ENCODE measurements around the gene GOLIM4. TPM values are rescaled to one million over a fixed set of nuclear protein-coding genes. Genes with fewer than 3 reads are reported as not detected.
A peak's percentile ranks its signal among the peaks of the same experiment; 100 is the strongest.
"Not testable (repeated sequence)": the region's sequence is repeated elsewhere in the genome, so short reads cannot be mapped to it uniquely, and the experiment has no call there.

The GOLIM4 gene
- total RNA-seq, 2 donors from 2014 or later: 1.6 to 4.2 TPM

GRCh38 chr3:168063122-168063521 lies 32.6 kb downstream of the GOLIM4 start:
- DNase-seq (ENCODE audit: low spot score in 2 of 2): no peak
- no peak for ATAC-seq
- Mint-ChIP-seq H3K27ac (no peak overlapping the region), H3K36me3 (no peaks in the 10 kb centered on the region), H3K9me3 (no peaks in the 10 kb centered on the region)

GRCh38 chr3:168062679-168063078 lies 33.0 kb downstream of the GOLIM4 start:
- DNase-seq (ENCODE audit: low spot score in 2 of 2): no peak
- Mint-ChIP-seq H3K27ac (no peak overlapping the region), H3K9me3 (no peaks in the 10 kb centered on the region), H3K36me3 (no peaks in the 10 kb centered on the region)
- ATAC-seq: no peak

GRCh38 chr3:168061332-168061996 lies 34.3 kb downstream of the GOLIM4 start:
- H3K9me3 Mint-ChIP-seq: peaks cover 0 to 4% of the 10 kb centered on the region in 2 donors

DNA sequence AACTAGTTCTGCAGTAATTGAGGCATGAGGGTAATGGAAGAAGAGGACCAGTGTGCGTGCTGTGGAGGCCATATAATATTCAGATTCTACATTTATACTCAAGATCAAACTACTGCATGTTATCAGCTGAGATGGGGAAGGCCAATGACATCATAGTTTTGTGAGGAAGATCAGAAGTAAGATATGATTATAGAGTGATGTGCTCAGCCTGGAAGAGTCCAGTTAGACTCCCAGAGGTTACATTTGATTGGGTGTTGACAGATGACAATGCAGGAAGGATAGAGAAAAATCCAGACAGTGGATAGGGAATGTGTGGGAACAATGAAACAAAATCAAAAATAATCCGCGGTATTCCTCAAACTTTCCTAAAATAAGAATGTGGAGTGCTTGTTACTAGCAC lies 35.4 kb downstream of the GOLIM4 start:
- no peak overlapping the region for H3K27ac Mint-ChIP-seq
- ATAC-seq: peak in 1 of 2 donors; percentile 40

More at GRCh38 chr3:168061332-168061996, 34.3 kb downstream of the GOLIM4 start:
- DNase-seq (ENCODE audit: low spot score in 2 of 2): no peak
- no peaks in the 10 kb centered on the region for H3K36me3 Mint-ChIP-seq
- ATAC-seq: peak; percentile 68 to 96
- H3K27ac Mint-ChIP-seq: no peak overlapping the region

DNA sequence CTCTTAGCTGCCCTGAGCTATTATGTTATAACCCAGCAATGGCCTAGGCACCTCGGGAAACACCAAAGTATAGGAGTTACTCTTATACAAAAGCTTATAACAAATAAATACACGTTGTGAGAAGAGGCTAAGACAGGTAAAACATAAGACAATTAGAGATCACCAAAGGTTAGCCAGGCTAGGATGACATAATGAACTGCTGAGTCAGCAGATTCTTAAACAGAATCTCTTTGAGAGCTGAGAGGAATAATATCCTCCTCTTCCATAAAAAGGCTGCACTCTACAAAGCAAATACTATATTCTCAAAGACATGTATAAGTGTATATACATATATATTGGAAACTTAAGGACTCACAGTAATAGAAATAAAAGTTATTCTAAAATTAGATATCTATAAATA lies 37.2 kb downstream of the GOLIM4 start:
- no peak overlapping the region for H3K27ac Mint-ChIP-seq
- no peaks in the 10 kb centered on the region for H3K36me3 Mint-ChIP-seq
- peaks cover 6 to 7% of the 10 kb centered on the region in 2 donors for H3K9me3 Mint-ChIP-seq
- DNase-seq (ENCODE audit: low spot score in 2 of 2) (no peak), ATAC-seq (no peak)

More for the DNA sequence above, 35.4 kb downstream of the GOLIM4 start:
- Mint-ChIP-seq H3K9me3 (peaks cover under 1 to 4% of the 10 kb centered on the region in 2 donors), H3K36me3 (no peaks in the 10 kb centered on the region)
- no peak for DNase-seq (ENCODE audit: low spot score in 2 of 2)

DNA sequence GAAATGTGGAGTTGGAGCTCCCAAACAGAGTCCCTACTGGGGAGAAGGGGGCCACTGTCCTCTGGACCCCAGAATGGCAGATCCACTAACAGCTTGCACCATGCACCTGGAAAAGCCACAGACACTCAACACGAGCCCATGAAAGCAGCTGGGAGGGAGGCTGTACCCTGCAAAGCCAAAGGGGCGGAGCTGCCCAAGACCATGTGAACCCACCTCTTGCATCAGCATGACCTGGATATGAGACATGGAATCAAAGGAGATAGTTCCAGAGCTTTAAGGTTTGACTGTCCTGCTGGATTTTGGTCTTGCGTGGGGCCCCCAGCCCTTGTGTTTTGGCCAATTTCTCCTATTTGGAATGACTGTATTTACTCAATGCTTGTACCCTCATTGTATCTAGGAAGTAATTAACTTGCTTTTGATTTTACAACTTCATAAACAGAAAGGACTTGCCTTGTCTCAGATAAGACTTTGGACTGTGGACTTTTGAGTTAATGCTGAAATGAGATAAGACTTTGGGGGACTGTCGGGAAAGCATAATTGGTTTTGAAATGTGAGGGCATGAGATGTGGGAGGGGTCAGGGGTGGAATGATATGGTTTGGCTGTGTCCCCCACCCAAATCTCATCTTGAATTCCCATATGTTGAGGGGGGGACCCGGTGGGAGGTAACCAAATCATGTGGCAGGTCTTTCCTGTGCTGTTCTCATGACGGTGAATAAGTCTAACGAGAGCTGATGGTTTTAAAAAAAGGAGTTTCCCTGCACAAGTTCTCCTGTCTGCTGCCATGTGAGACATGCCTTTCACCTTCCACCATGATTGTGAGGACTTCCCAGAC lies 39.1 kb downstream of the GOLIM4 start:
- not testable (repeated sequence) for H3K27ac Mint-ChIP-seq; DNase-seq (ENCODE audit: low spot score in 2 of 2); H3K36me3 Mint-ChIP-seq; ATAC-seq; H3K9me3 Mint-ChIP-seq

- H3K27ac Mint-ChIP-seq: no peak overlapping the region
- H3K36me3 Mint-ChIP-seq: no peaks in the 10 kb centered on the region
- no peak for DNase-seq (ENCODE audit: low spot score in 2 of 2)
- no peak for ATAC-seq
- peaks cover 6 to 7% of the 10 kb centered on the region in 2 donors for H3K9me3 Mint-ChIP-seq
Measured at GRCh38 chr3:168054447-168054846, 41.3 kb downstream of the GOLIM4 start.

DNA sequence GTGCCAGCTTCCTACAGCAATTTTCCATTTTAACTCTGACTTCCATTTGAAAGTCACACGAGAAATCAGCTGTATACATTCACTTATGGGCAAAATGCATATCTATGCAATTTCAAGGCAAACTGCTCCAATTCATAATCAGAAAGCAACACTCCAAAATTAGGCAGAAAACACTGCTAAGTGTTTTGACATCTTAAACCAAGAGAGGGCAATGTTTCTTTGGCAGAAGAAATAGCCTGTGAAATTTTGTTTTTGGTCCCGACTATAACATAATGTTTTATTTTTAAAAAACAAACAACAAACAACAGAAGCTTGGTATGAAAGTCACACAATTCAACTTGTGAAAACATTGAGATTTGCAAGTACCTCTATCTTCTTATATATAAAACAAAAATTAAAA lies 42.6 kb downstream of the GOLIM4 start:
- DNase-seq (ENCODE audit: low spot score in 2 of 2): no peak
- ATAC-seq: no peak
- no peaks in the 10 kb centered on the region for H3K36me3 Mint-ChIP-seq
- H3K27ac Mint-ChIP-seq: no peak overlapping the region
- H3K9me3 Mint-ChIP-seq: peaks cover 6 to 7% of the 10 kb centered on the region in 2 donors

GRCh38 chr3:168052515-168052914 lies 43.2 kb downstream of the GOLIM4 start:
- no peak for ATAC-seq
- Mint-ChIP-seq H3K27ac (no peak overlapping the region), H3K9me3 (peaks cover 6 to 7% of the 10 kb centered on the region in 2 donors)

DNA sequence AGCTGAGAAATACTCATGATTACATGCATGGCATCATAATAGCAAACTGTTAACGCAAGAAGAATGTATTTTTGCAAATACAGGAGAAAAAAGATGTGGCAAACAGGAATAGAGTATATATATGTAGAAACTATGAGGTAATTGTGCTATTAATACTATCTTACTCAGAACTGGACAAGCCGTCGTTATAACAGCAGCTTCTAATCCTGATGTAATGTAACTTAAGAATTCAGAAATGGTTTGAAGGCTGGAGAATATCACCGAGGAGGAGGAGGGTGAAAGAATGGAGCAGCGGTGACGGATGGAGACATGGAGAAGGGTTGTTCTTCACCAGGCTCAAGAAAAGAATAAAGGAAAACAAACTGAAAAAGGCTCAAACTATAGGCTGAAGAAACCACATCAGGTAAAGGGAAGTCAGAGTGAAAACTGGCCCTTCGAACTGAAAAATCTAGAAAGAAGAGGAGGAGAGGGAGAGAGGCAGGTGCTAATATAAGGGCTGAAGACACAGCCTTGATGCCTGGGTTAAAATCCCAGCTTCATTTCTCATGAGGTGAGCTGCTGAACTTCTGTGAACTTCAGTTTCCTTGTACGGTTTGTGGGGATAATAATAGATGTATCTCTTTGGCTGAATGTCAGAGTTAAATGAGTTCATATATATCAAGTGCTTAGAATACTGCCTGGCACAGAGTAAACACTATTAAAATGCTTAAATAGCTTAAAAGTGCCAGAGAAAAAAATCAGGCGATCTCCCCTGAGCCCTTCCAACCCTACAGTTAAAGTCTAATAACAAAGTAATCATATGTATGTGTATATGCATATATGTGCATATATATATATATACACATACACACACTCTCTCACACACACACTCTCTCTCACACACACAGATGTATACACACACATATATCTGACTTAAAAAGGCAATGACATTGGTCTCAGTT lies 43.9 kb downstream of the GOLIM4 start:
- Mint-ChIP-seq H3K9me3 (peaks cover 6% of the 10 kb centered on the region in 2 donors), H3K27ac (no peak overlapping the region), H3K36me3 (no peaks in the 10 kb centered on the region)
- DNase-seq (ENCODE audit: low spot score in 2 of 2) (no peak), ATAC-seq (no peak)

More at GRCh38 chr3:168052515-168052914, 43.2 kb downstream of the GOLIM4 start:
- DNase-seq (ENCODE audit: low spot score in 2 of 2): no peak
- H3K36me3 Mint-ChIP-seq: no peaks in the 10 kb centered on the region

DNA sequence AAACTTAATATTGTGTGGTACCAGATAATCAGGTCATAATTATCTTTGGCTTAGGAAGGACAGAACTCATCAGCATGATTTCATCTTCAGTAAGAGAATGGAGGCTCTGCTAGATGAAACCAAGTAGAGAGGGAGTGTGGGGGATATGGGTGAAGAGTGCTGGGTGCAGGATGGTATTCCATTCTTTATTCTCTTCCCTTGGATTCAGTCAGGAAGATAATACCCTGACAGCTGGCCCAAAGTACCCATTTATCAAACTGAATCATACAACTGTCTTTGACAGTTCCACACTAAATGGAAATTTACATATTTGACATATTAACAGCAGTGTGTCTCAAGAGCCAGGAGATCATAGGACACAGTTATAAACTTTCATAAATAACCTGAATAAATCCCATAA lies 44.7 kb downstream of the GOLIM4 start:
- no peak for ATAC-seq
- H3K9me3 Mint-ChIP-seq: peaks cover 3 to 6% of the 10 kb centered on the region in 2 donors
- no peak for DNase-seq (ENCODE audit: low spot score in 2 of 2)

GRCh38 chr3:168049367-168049974 lies 46.3 kb downstream of the GOLIM4 start:
- Mint-ChIP-seq H3K9me3 (peaks cover 0 to 3% of the 10 kb centered on the region in 2 donors), H3K36me3 (no peaks in the 10 kb centered on the region), H3K27ac (no peak overlapping the region)
- ATAC-seq: no peak
- DNase-seq (ENCODE audit: low spot score in 2 of 2): no peak

More for the DNA sequence above, 44.7 kb downstream of the GOLIM4 start:
- Mint-ChIP-seq H3K36me3 (no peaks in the 10 kb centered on the region), H3K27ac (no peak overlapping the region)

DNA sequence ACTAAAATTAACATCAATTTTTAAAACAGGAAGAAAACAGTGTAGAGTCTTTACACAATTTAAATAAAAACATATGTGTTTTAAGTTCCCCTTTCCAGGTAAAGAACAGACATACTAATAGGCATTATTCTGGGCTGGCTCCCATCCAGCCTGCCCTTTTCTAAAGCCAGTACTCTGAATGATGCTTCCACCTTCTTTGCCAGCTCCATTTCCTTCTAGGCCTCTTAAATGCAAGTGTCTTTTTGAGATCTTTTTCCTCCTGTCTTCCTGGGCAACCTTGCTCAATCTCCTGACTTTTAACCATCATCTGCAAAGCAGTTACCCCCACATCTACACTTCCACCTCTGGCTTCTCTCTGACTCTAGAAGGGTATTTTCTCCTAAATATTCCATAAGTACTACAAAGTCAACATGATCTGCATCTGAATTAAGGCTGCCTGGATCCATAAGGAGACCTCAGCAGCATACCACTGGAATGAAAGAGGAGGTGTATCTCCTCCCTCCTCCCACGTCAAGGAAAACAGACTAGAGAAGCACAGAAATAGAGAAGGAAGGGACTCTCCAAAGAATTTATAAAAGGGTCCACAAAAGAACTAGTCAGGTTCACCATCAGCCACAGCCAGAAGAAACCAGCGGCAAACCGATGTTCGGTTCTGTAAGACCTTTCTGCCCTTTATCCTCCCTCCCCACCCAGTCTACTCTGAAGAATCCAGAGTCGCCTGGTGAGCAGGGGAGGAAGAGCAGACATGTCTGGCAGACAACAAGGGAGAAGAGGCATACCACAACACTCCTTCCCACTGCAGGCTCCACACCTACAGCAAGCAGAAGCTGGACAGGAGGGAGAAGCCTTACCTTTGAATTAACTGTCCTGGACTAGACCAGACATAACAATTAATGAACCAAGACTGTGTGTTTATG lies 47.1 kb downstream of the GOLIM4 start:
- ATAC-seq: no peak
- no peaks in the 10 kb centered on the region for H3K9me3 Mint-ChIP-seq
- H3K36me3 Mint-ChIP-seq: no peaks in the 10 kb centered on the region
- no peak for DNase-seq (ENCODE audit: low spot score in 2 of 2)
- H3K27ac Mint-ChIP-seq: no peak overlapping the region

GRCh38 chr3:168047936-168048335 lies 47.8 kb downstream of the GOLIM4 start:
- DNase-seq (ENCODE audit: low spot score in 2 of 2) (no peak), ATAC-seq (no peak)
- Mint-ChIP-seq H3K36me3 (no peaks in the 10 kb centered on the region), H3K9me3 (no peaks in the 10 kb centered on the region), H3K27ac (no peak overlapping the region)

DNA sequence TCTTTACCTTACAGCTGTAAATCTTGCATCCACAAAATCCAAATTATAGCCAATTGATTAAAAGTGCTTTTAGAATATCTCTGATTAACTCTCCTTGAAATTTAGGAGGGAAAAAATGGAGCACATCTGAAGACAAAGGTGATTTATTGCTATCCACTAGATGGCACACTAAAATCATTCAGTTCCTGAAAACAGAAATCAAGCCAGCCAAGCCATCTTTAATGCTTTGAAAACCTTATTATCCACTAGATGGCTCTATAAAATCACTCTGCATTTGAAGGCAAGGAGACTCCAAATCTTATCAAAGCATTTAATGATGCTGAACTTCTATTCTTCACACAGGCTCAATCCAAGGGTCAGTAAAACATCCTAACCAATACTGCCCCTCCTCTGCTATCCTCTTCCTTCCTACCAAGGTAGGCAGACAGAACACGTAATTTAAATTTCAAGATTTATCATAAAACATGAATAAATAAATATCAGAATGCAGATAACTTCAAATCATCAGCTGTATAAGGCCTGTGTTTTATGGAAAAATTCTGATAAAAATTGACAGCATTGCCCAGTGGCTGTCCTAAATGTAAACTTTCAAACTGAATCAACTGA lies 48.4 kb downstream of the GOLIM4 start:
- DNase-seq (ENCODE audit: low spot score in 2 of 2) (no peak), ATAC-seq (peak; percentile 57 to 78)
- Mint-ChIP-seq H3K36me3 (no peaks in the 10 kb centered on the region), H3K27ac (no peak overlapping the region), H3K9me3 (no peaks in the 10 kb centered on the region)

Data from activated naive CD4-positive, alpha-beta T cell treated with anti-CD3 and anti-CD28 coated beads, Interleukin-2, amount 50 U/mL, for 72 hours (primary cell).